ENCODE data around the gene FOXN3.
"Not testable (repeated sequence)": the region's sequence is repeated elsewhere in the genome, so short reads cannot be mapped to it uniquely, and the experiment has no call there.

FOXN3 gene

GRCh38 chr14:89111232-89111631 is 305.8 kb downstream of the FOXN3 start:
- not testable (repeated sequence) for DNase-seq

GRCh38 chr14:89110110-89110509 is 306.9 kb downstream of the FOXN3 start:
- DNase-seq = no peak

GRCh38 chr14:89108608-89109007 is 308.4 kb downstream of the FOXN3 start:
- DNase-seq = no peak

GRCh38 chr14:89107626-89108025 is 309.4 kb downstream of the FOXN3 start:
- no peak for DNase-seq
